HUES48 (cell line): ENCODE results near the gene GNAI3.

Experiments used
- H3K27ac ChIP-seq: one replicate; pipeline ENCODE4 v1.7.0; 2013; ENCODE audit warnings: low read depth, low read length, inconsistent platforms
- H3K27me3 ChIP-seq: 2 replicates; pipeline ENCODE4 v1.6.1; 2013; ENCODE audit warnings: mild to moderate bottlenecking, low read length; ENCODE audit not compliant: control insufficient read depth, insufficient read depth
- H3K36me3 ChIP-seq: 2 replicates; pipeline ENCODE4 v1.6.1; 2013; ENCODE audit warnings: low read length; ENCODE audit not compliant: control insufficient read depth, insufficient read depth
- H3K4me1 ChIP-seq: 2 replicates; pipeline ENCODE4 v1.6.1; 2013; ENCODE audit warnings: mild to moderate bottlenecking, low read length; ENCODE audit not compliant: control insufficient read depth, insufficient read depth
- H3K4me3 ChIP-seq: 2 replicates; pipeline ENCODE4 v1.5.1; 2013; ENCODE audit warnings: mild to moderate bottlenecking, low read depth, low read length
- H3K9ac ChIP-seq: 2 replicates; pipeline ENCODE4 v1.6.1; 2013; ENCODE audit warnings: mild to moderate bottlenecking, low read depth, low read length, moderate library complexity
- H3K9me3 ChIP-seq: 2 replicates; pipeline ENCODE4 v1.6.1; 2013; ENCODE audit warnings: low read length; ENCODE audit not compliant: control insufficient read depth, insufficient read depth

GNAI3 gene

DNA sequence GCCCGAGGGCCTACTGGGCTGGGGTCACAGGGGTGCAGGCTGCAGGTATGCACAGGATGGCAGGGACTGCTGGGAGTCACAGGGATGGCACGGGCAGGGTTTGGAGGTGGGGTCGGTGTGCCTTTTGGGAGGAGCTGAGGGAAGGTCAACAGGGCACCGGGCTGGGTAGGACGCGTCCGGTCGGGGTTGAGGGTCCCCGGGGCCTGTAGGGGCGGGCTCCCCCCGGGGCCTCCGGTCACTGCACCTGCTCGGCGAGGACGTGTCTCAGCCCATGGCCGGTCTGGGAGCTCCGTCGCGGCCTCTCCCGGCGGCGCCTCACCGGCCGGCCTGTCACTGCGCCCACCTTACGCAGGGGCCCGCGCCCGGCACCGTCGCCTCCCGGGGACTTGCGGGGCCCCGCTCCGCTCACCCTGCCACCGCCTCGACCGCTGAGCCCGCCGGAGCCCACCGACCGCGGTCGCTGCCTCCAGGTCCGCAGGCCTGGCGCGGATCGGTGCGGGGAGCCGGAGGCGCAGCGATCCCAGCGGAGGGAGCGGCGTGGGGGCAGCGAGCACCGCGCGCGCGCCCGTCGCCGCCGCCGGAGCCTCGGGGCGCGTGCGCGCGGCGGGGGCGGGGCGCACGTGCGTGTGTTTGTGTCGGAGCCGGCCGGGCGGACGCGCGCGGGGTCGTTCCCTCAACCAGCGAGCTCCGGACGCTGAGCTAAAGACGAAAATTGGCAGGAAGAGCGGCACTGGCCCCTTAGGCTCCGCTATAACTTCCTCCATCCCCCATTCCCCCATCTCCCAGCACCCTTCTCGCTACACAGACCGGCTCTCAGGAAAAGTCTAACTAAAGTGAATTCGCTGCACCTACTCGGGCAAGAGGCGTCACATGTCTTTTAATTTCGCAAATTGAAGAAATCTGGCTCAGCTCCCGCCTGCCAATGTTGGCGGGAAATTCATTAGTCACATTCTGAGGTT, 39.0 kb upstream of the GNAI3 start, which contains the start of gene AMIGO1:
Gene AMIGO1, minus strand, starts transcription at position 552 of the 959 bp plus-strand sequence. CDS start 815 bp downstream, outside the sequence.
- H3K27ac ChIP-seq, result no peak within 1 kb of the TSS
- peak within 1 kb of the TSS; percentile 85 for H3K4me3 ChIP-seq
- H3K9ac ChIP-seq, result no peak within 1 kb of the TSS

GRCh38 chr1:109513110-109513710, 35.2 kb upstream of the GNAI3 start:
- Histone ChIP-seq H3K4me3 (no peak overlapping the region), H3K4me1 (peaks cover 5% of the 10 kb centered on the region), H3K36me3 (no peaks in the 10 kb centered on the region), H3K27me3 (peaks cover 33% of the 10 kb centered on the region), H3K9me3 (no peaks in the 10 kb centered on the region), H3K27ac (no peak overlapping the region), H3K9ac (no peak overlapping the region)

More for the DNA sequence above, 39.0 kb upstream of the GNAI3 start, which contains the start of gene AMIGO1:
- H3K9me3 ChIP-seq, result no peaks in the 10 kb centered on the region
- H3K36me3 ChIP-seq, result no peaks in the 10 kb centered on the region
- H3K27me3 ChIP-seq, result peaks cover 38% of the 10 kb centered on the region
- H3K4me1 ChIP-seq, result peaks cover 5% of the 10 kb centered on the region

DNA sequence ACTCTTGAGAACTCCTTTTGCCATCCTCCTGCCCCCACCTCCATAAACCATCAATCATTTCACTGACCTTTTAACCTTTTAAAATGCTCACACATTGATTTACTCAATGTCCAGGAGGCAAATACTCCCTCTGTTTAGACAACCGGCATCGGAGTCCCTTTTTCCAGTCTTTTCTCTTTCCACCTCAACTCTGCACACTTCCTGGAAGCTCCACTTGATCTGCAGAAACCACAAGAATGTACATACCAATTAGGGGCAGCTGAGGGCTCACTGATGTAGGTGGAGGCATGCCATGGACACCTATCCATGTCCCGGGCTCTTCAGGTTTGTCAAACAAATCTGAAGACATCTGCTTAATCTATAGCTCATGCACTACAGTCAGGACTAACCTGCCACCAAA, 33.6 kb upstream of the GNAI3 start:
- Histone ChIP-seq H3K9ac (no peak overlapping the region), H3K4me1 (peaks cover 5% of the 10 kb centered on the region), H3K4me3 (no peak overlapping the region), H3K27ac (no peak overlapping the region), H3K9me3 (no peaks in the 10 kb centered on the region), H3K36me3 (no peaks in the 10 kb centered on the region), H3K27me3 (peaks cover 20% of the 10 kb centered on the region)

DNA sequence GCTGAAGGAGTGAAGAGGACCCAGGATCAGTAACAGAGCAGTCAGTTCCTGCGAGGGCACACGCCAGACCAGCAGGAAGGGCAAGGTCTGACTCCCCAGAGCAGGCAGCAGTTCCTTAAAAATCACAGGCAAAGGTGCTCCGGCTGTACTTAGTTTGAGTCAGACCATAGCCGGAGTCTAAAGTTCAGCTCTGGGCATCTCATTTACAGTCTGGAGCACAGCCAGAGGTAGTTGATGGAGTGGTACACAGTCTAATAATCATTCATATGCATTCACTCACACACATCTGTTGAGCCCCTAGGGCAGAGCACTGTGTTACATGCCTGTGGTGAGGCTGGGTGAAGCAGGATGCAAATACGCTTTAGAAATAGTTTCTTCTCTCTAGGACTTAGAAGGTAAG, 31.5 kb upstream of the GNAI3 start:
- H3K4me3 ChIP-seq, result no peak overlapping the region
- no peak overlapping the region for H3K27ac ChIP-seq
- no peaks in the 10 kb centered on the region for H3K27me3 ChIP-seq
- H3K9me3 ChIP-seq, result no peaks in the 10 kb centered on the region
- no peaks in the 10 kb centered on the region for H3K4me1 ChIP-seq
- H3K9ac ChIP-seq, result no peak overlapping the region
- no peaks in the 10 kb centered on the region for H3K36me3 ChIP-seq

DNA sequence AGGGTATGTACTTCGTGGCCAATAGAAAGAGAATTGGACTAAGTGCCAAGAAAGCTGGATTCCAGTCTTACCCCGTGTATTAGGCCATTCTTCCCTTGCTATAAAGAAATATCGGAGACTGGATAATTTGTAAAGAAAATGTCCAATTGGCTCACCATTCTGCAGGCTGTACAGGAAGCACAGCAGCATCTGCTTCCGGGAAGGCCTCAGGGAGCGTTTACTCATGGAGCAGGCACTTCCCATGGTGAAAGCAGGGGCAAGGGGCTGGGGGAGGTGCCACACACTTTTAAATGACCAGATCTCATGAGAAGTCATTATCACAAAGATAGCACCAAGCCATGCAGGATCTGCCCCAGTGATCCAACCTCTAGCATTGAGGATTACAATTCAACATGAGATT, 31.1 kb upstream of the GNAI3 start:
- no peak overlapping the region for H3K4me3 ChIP-seq
- no peaks in the 10 kb centered on the region for H3K9me3 ChIP-seq
- no peak overlapping the region for H3K9ac ChIP-seq
- H3K27ac ChIP-seq, result no peak overlapping the region
- no peaks in the 10 kb centered on the region for H3K4me1 ChIP-seq
- no peaks in the 10 kb centered on the region for H3K27me3 ChIP-seq
- H3K36me3 ChIP-seq, result no peaks in the 10 kb centered on the region

- Histone ChIP-seq H3K4me3 (no peak overlapping the region), H3K27me3 (no peaks in the 10 kb centered on the region), H3K9me3 (no peaks in the 10 kb centered on the region), H3K4me1 (no peaks in the 10 kb centered on the region), H3K9ac (no peak overlapping the region), H3K36me3 (no peaks in the 10 kb centered on the region), H3K27ac (no peak overlapping the region)
These were observed 27.1 kb upstream of the GNAI3 start for GRCh38 chr1:109521002-109521951.

DNA sequence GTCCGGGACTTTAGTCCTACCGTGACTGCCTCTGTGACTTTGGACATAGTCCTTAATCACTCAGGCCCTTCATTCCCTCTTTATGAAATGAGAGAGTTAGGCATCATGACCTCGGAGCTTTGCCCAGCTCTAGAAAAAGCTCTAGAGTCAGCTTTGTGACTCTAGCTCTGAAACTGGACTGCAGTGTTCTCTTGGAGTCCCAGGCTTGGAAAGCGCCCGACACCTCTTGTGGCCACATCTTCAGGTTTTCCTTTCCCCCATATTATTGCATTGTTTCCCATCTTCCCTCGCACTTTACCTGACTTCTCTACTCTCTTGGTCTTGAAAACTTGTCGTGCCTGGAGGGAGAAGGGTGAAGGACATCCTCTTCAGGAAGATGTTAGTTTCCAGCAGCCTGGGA, 26.4 kb upstream of the GNAI3 start:
- no peaks in the 10 kb centered on the region for H3K27me3 ChIP-seq
- no peak overlapping the region for H3K4me3 ChIP-seq
- H3K9me3 ChIP-seq, result no peaks in the 10 kb centered on the region
- no peak overlapping the region for H3K9ac ChIP-seq
- no peaks in the 10 kb centered on the region for H3K4me1 ChIP-seq
- H3K27ac ChIP-seq, result no peak overlapping the region
- no peaks in the 10 kb centered on the region for H3K36me3 ChIP-seq

GRCh38 chr1:109523706-109524105, 24.7 kb upstream of the GNAI3 start:
- Histone ChIP-seq H3K4me1 (no peaks in the 10 kb centered on the region), H3K4me3 (no peak overlapping the region), H3K27me3 (no peaks in the 10 kb centered on the region), H3K36me3 (no peaks in the 10 kb centered on the region), H3K27ac (no peak overlapping the region), H3K9ac (no peak overlapping the region), H3K9me3 (no peaks in the 10 kb centered on the region)

- no peak overlapping the region for H3K27ac ChIP-seq
- H3K9me3 ChIP-seq, result no peaks in the 10 kb centered on the region
- H3K9ac ChIP-seq, result no peak overlapping the region
- H3K4me1 ChIP-seq, result 0 out of 2 replicates have a peak, but pooled peaks cover 3% of the 10 kb centered on the region
- no peak overlapping the region for H3K4me3 ChIP-seq
- H3K27me3 ChIP-seq, result no peaks in the 10 kb centered on the region
- no peaks in the 10 kb centered on the region for H3K36me3 ChIP-seq
These were observed 21.2 kb upstream of the GNAI3 start for GRCh38 chr1:109527098-109527811.
